Loucy (cell line): ENCODE data around the gene MCC.

Experiments used
- EZH2phosphoT487 ChIP-seq: fragments of 200-600 bp; IDR thresholded peaks from 2 replicates; pipeline ENCODE4 v1.6.1; 2018; ENCODE audit warnings: antibody characterized with exemption, mild to moderate bottlenecking, moderate library complexity, borderline replicate concordance
- TF ChIP-seq, protein P1 (sequence below): fragments of 200-600 bp; sonication (generic); conservative IDR thresholded peaks from 2 replicates; pipeline ENCODE4 v1.5.1; 2014; ENCODE audit warnings: mild to moderate bottlenecking, antibody characterized with exemption, low read length

DNA sequence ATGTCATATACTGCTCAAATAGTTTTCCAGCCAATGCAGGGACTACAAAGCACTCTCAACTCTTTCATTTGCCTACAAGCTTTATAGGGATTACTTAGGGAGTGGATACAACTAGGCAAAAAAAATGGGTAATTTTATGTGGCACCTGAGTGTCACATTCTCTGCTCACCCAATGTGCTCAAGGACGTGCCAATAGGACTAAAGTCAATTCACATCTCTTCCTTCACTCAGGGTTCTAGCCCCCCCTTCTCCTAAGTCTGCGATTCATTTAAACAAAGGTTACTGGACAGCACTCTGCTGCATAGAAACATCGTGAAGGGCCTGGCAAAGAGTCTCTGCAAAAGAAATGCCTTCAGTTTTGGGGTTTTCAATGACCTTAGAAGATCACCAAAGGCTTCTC lies 195.8 kb downstream of the MCC start:
- no peak for TF ChIP-seq EZH2phosphoT487
- TF ChIP-seq, protein P1, sequence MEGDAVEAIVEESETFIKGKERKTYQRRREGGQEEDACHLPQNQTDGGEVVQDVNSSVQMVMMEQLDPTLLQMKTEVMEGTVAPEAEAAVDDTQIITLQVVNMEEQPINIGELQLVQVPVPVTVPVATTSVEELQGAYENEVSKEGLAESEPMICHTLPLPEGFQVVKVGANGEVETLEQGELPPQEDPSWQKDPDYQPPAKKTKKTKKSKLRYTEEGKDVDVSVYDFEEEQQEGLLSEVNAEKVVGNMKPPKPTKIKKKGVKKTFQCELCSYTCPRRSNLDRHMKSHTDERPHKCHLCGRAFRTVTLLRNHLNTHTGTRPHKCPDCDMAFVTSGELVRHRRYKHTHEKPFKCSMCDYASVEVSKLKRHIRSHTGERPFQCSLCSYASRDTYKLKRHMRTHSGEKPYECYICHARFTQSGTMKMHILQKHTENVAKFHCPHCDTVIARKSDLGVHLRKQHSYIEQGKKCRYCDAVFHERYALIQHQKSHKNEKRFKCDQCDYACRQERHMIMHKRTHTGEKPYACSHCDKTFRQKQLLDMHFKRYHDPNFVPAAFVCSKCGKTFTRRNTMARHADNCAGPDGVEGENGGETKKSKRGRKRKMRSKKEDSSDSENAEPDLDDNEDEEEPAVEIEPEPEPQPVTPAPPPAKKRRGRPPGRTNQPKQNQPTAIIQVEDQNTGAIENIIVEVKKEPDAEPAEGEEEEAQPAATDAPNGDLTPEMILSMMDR = no peak
